HEK293 (cell line): Measurements from ENCODE around the gene MUC7.

ENCODE experiments used
- CTCF ChIA-PET: fragments of 350-600 bp; formaldehyde crosslinking; extraction: SDS; loops from one replicate; lab custom pipeline; 2021; ENCODE audit warnings: antibody characterized with exemption; lab: Yijun Ruan, JAX
- POLR2A ChIA-PET: fragments of 300-600 bp; formaldehyde crosslinking; extraction: SDS; loops from one replicate; lab custom pipeline; 2020; ENCODE audit warnings: antibody characterized with exemption, inconsistent platforms; lab: Yijun Ruan, JAX
- H3K27ac ChIP-seq: fragments of 200-500 bp; sonication (Bioruptor generic); 2 replicates; pipeline ENCODE4 v1.5.1; 2014; ENCODE audit warnings: low read depth, low read length, control low read depth, inconsistent platforms; ENCODE audit errors: extremely low read depth
- H3K36me3 ChIP-seq, 2 experiments: fragments of 200-500 bp in 1 of 2; sonication (Bioruptor generic) in 1 of 2; 1 replicate in 1 of 2; 2 replicates in 1 of 2; pipeline ENCODE4 v1.5.1; 2014 to 2017; ENCODE audit warnings: inconsistent platforms in 2 of 2, low read length in 2 of 2; ENCODE audit not compliant: control insufficient read depth in 2 of 2, insufficient read depth in 1 of 2
- H3K4me1 ChIP-seq: fragments of 200-500 bp; sonication (Bioruptor generic); 2 replicates; pipeline ENCODE4 v1.5.1; 2014; ENCODE audit warnings: mild to moderate bottlenecking, low read length, inconsistent platforms; ENCODE audit not compliant: control insufficient read depth, insufficient read depth
- H3K4me3 ChIP-seq: 2 replicates; pipeline ENCODE4 v1.5.1; 2011; ENCODE audit warnings: low read depth, mild to moderate bottlenecking, control low read depth, low read length, moderate library complexity
- H3K9me3 ChIP-seq: fragments of 200-500 bp; sonication (Bioruptor generic); 2 replicates; pipeline ENCODE4 v1.5.1; 2014; ENCODE audit warnings: low read depth, low read length, inconsistent platforms; ENCODE audit not compliant: control insufficient read depth, insufficient read depth
- GLIS2 ChIP-seq: fragments of 450-650 bp; formaldehyde crosslinking; IDR thresholded peaks from 2 replicates; pipeline ENCODE4 v1.5.1; 2016; ENCODE audit warnings: missing biosample characterization, missing genetic modification characterization
- KLF1 ChIP-seq: fragments of 450-650 bp; formaldehyde crosslinking; IDR thresholded peaks from 2 replicates; pipeline ENCODE4 v1.5.1; 2016; ENCODE audit warnings: missing biosample characterization, missing genetic modification characterization
- KLF8 ChIP-seq: fragments of 450-650 bp; formaldehyde crosslinking; IDR thresholded peaks from 2 replicates; pipeline ENCODE4 v1.5.1; 2016; ENCODE audit warnings: missing biosample characterization, missing genetic modification characterization
- TRIM28 ChIP-seq: IDR thresholded peaks from 2 replicates; pipeline ENCODE4 v1.6.1; 2011; ENCODE audit warnings: low read length, control low read depth, borderline replicate concordance
- ZBTB48 ChIP-seq: fragments of 450-650 bp; formaldehyde crosslinking; IDR thresholded peaks from 2 replicates; pipeline ENCODE4 v1.5.1; 2016; ENCODE audit warnings: missing biosample characterization, missing genetic modification characterization
- ZBTB7A ChIP-seq: fragments of 450-650 bp; formaldehyde crosslinking; IDR thresholded peaks from 2 replicates; pipeline ENCODE4 v1.5.1; 2016; ENCODE audit warnings: low read depth, missing biosample characterization, missing genetic modification characterization
- ZEB2 ChIP-seq: fragments of 450-650 bp; formaldehyde crosslinking; IDR thresholded peaks from 2 replicates; pipeline ENCODE4 v1.5.1; 2016; ENCODE audit warnings: missing biosample characterization, missing genetic modification characterization
- ZFP41 ChIP-seq: fragments of 450-650 bp; formaldehyde crosslinking; IDR thresholded peaks from 2 replicates; pipeline ENCODE4 v1.5.1; 2016; ENCODE audit warnings: missing biosample characterization, missing genetic modification characterization, borderline replicate concordance
- ZNF121 ChIP-seq: fragments of 450-650 bp; formaldehyde crosslinking; IDR thresholded peaks from 2 replicates; pipeline ENCODE4 v1.5.1; 2016; ENCODE audit warnings: missing biosample characterization, missing genetic modification characterization
- ZNF24 ChIP-seq: fragments of 450-650 bp; formaldehyde crosslinking; IDR thresholded peaks from 2 replicates; pipeline ENCODE4 v1.5.1; 2016; ENCODE audit warnings: missing biosample characterization, missing genetic modification characterization
- ZNF391 ChIP-seq: fragments of 450-650 bp; formaldehyde crosslinking; IDR thresholded peaks from 2 replicates; pipeline ENCODE4 v1.5.1; 2016; ENCODE audit warnings: low read depth, missing biosample characterization, missing genetic modification characterization, borderline replicate concordance
- ZNF404 ChIP-seq: fragments of 450-650 bp; formaldehyde crosslinking; IDR thresholded peaks from 2 replicates; pipeline ENCODE4 v1.5.1; 2017; ENCODE audit warnings: missing biosample characterization, missing genetic modification characterization
- ZNF433 ChIP-seq: fragments of 450-650 bp; formaldehyde crosslinking; IDR thresholded peaks from 2 replicates; pipeline ENCODE4 v1.5.1; 2016; ENCODE audit warnings: missing biosample characterization, missing genetic modification characterization, low read depth
- ZNF561 ChIP-seq: fragments of 450-650 bp; IDR thresholded peaks from 2 replicates; pipeline ENCODE4 v1.5.1; 2018; ENCODE audit warnings: missing biosample characterization, missing genetic modification characterization, borderline replicate concordance
- ZNF664 ChIP-seq: fragments of 450-650 bp; formaldehyde crosslinking; IDR thresholded peaks from 2 replicates; pipeline ENCODE4 v1.5.1; 2016; ENCODE audit warnings: missing biosample characterization, missing genetic modification characterization
- ZNF670 ChIP-seq: fragments of 450-650 bp; formaldehyde crosslinking; IDR thresholded peaks from 2 replicates; pipeline ENCODE4 v1.5.1; 2016; ENCODE audit warnings: missing biosample characterization, missing genetic modification characterization, low read depth
- ZNF785 ChIP-seq: fragments of 450-650 bp; formaldehyde crosslinking; IDR thresholded peaks from 2 replicates; pipeline ENCODE4 v1.5.1; 2016; ENCODE audit warnings: missing biosample characterization, missing genetic modification characterization
- ZNF830 ChIP-seq: fragments of 450-650 bp; IDR thresholded peaks from 2 replicates; pipeline ENCODE4 v1.5.0; 2018; ENCODE audit warnings: missing biosample characterization, missing genetic modification characterization, low read depth, mild to moderate bottlenecking, moderate library complexity
- ZSCAN30 ChIP-seq: fragments of 450-650 bp; IDR thresholded peaks from 2 replicates; pipeline ENCODE4 v1.5.1; 2018; ENCODE audit warnings: missing biosample characterization, mild to moderate bottlenecking, missing genetic modification characterization, moderate library complexity
- TF ChIP-seq, protein P1 (sequence below): fragments of 450-650 bp; formaldehyde crosslinking; IDR thresholded peaks from 2 replicates; pipeline ENCODE4 v1.5.1; 2016; ENCODE audit warnings: missing biosample characterization, missing genetic modification characterization
- TF ChIP-seq, protein P2 (sequence below): fragments of 450-650 bp; formaldehyde crosslinking; IDR thresholded peaks from 2 replicates; pipeline ENCODE4 v1.5.1; 2017; ENCODE audit warnings: missing biosample characterization, missing genetic modification characterization
- TF ChIP-seq, protein P3 (sequence below): IDR thresholded peaks from 2 replicates; pipeline ENCODE4 v1.6.1; 2011; ENCODE audit warnings: mild to moderate bottlenecking, low read depth, low read length, borderline replicate concordance
- TF ChIP-seq, protein P4 (sequence below): fragments of 450-650 bp; formaldehyde crosslinking; IDR thresholded peaks from 2 replicates; pipeline ENCODE4 v1.5.1; 2016; ENCODE audit warnings: missing biosample characterization, missing genetic modification characterization

Gene MUC7

DNA sequence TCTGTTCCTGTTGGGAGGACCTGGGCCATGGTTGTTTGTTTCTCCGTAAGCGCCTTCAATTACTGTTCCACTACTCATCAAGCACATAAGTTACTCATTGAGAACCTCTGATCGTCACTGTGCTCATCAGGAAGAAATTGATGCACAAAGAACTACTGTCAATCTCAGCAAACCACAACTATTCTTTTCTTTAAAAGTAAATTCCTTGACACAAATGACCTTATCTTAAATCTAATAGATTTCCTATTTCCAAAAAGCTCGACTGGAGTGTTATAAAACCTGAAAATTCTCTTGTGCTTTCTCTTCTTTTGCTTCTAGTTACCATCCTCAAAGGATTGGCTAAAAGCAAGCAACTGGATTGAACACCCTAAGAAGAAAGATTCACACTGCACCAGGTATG is at the start of gene MUC7:
Gene MUC7, plus strand, starts transcription at position 301 of the 400 bp plus-strand sequence. CDS start 1,825 bp downstream, outside the sequence.
- ChIA-PET CTCF (no interaction called here), POLR2A (no interaction called here)
- no peaks in the 10 kb centered on the region for H3K9me3 ChIP-seq
- no peak within 1 kb of the TSS for H3K4me3 ChIP-seq
- H3K27ac ChIP-seq: no peak within 1 kb of the TSS
- H3K36me3 ChIP-seq: no peaks in the 10 kb centered on the region
- no peaks in the 10 kb centered on the region for H3K4me1 ChIP-seq
- TF ChIP-seq, protein P1, sequence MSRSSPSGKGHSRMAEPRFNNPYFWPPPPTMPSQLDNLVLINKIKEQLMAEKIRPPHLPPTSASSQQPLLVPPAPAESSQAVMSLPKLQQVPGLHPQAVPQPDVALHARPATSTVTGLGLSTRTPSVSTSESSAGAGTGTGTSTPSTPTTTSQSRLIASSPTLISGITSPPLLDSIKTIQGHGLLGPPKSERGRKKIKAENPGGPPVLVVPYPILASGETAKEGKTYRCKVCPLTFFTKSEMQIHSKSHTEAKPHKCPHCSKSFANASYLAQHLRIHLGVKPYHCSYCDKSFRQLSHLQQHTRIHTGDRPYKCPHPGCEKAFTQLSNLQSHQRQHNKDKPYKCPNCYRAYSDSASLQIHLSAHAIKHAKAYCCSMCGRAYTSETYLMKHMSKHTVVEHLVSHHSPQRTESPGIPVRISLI (tag by site-specific recombination): no peak
- TF ChIP-seq KLF8 (tag by site-specific recombination): no peak
- no peak for TF ChIP-seq ZNF830 (tag by site-specific recombination)
- no peak for TF ChIP-seq ZNF561 (tag by site-specific recombination)
- TF ChIP-seq ZBTB48 (tag by site-specific recombination): no peak
- TF ChIP-seq ZNF404 (tag by site-specific recombination): no peak
- no peak for TF ChIP-seq ZNF785 (tag by site-specific recombination)
- TF ChIP-seq ZFP41 (tag by site-specific recombination): no peak
- TF ChIP-seq, protein P2, sequence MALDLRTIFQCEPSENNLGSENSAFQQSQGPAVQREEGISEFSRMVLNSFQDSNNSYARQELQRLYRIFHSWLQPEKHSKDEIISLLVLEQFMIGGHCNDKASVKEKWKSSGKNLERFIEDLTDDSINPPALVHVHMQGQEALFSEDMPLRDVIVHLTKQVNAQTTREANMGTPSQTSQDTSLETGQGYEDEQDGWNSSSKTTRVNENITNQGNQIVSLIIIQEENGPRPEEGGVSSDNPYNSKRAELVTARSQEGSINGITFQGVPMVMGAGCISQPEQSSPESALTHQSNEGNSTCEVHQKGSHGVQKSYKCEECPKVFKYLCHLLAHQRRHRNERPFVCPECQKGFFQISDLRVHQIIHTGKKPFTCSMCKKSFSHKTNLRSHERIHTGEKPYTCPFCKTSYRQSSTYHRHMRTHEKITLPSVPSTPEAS (tag by site-specific recombination): no peak
- TF ChIP-seq ZBTB7A (tag by site-specific recombination): no peak
- TF ChIP-seq ZNF670: no peak
- no peak for TF ChIP-seq ZNF24 (tag by site-specific recombination)
- TF ChIP-seq ZNF391 (tag by site-specific recombination): no peak
- TF ChIP-seq TRIM28: no peak
- TF ChIP-seq ZEB2 (tag by site-specific recombination): no peak
- TF ChIP-seq GLIS2 (tag by site-specific recombination): no peak
- no peak for TF ChIP-seq KLF1 (tag by site-specific recombination)

DNA sequence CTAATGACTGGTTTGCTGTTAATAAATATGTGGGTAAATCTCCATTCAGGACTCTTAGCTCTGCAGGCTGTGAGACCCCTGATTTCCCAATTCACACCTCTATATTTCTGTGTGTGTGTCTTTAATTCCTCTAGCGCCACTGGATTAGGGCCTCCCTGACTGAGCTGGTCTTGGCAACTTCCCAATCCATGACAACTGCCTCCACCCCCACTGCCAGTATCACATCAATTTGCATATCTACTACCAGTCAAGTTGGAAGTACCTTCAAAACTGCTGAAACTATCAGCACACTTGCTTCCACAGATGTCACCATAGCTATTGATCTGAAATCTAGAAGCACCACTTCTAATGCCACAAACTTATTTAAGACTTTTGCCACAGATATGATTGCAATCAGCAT is 46.7 kb upstream of the MUC7 start:
- POLR2A ChIA-PET: no interaction called here
- Histone ChIP-seq H3K27ac (no peak overlapping the region), H3K4me1 (no peaks in the 10 kb centered on the region), H3K36me3 (no peaks in the 10 kb centered on the region), H3K9me3 (no peaks in the 10 kb centered on the region), H3K4me3 (no peak overlapping the region)
- CTCF ChIA-PET: no interaction called here
- TF ChIP-seq ZNF121 (no peak), ZNF433 (tag by site-specific recombination) (no peak), ZSCAN30 (tag by site-specific recombination) (no peak), ZNF664 (tag by site-specific recombination) (no peak)
- TF ChIP-seq, protein P3, sequence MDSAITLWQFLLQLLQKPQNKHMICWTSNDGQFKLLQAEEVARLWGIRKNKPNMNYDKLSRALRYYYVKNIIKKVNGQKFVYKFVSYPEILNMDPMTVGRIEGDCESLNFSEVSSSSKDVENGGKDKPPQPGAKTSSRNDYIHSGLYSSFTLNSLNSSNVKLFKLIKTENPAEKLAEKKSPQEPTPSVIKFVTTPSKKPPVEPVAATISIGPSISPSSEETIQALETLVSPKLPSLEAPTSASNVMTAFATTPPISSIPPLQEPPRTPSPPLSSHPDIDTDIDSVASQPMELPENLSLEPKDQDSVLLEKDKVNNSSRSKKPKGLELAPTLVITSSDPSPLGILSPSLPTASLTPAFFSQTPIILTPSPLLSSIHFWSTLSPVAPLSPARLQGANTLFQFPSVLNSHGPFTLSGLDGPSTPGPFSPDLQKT: no peak

DNA sequence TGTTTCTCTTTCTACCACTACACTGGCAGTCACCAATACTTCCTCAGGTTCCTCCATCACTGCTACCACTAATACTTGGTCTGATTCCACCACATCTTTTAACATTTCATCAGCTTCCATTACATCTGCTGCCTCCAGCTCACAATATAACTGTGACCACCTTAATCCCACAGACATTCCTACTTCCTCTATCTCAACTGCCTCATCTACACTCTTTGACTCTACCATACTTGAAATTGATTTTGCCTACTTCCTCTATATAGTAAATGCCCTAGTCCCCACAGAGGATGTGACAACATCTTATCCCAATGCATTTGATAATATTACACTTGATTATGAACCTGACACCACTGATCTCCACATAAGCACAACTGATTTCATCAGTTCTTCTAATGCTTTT is 45.2 kb upstream of the MUC7 start:
- no peaks in the 10 kb centered on the region for H3K9me3 ChIP-seq
- POLR2A ChIA-PET: no interaction called here
- H3K4me1 ChIP-seq: no peaks in the 10 kb centered on the region
- no peak overlapping the region for H3K4me3 ChIP-seq
- H3K27ac ChIP-seq: no peak overlapping the region
- CTCF ChIA-PET: no interaction called here
- no peaks in the 10 kb centered on the region for H3K36me3 ChIP-seq
- TF ChIP-seq, protein P4, sequence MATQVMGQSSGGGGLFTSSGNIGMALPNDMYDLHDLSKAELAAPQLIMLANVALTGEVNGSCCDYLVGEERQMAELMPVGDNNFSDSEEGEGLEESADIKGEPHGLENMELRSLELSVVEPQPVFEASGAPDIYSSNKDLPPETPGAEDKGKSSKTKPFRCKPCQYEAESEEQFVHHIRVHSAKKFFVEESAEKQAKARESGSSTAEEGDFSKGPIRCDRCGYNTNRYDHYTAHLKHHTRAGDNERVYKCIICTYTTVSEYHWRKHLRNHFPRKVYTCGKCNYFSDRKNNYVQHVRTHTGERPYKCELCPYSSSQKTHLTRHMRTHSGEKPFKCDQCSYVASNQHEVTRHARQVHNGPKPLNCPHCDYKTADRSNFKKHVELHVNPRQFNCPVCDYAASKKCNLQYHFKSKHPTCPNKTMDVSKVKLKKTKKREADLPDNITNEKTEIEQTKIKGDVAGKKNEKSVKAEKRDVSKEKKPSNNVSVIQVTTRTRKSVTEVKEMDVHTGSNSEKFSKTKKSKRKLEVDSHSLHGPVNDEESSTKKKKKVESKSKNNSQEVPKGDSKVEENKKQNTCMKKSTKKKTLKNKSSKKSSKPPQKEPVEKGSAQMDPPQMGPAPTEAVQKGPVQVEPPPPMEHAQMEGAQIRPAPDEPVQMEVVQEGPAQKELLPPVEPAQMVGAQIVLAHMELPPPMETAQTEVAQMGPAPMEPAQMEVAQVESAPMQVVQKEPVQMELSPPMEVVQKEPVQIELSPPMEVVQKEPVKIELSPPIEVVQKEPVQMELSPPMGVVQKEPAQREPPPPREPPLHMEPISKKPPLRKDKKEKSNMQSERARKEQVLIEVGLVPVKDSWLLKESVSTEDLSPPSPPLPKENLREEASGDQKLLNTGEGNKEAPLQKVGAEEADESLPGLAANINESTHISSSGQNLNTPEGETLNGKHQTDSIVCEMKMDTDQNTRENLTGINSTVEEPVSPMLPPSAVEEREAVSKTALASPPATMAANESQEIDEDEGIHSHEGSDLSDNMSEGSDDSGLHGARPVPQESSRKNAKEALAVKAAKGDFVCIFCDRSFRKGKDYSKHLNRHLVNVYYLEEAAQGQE: no peak
